HG03097 (cell line): ENCODE measurements around the gene TMEM121.

Experiments
- ATAC-seq: cut with Tn5 transposase; IDR thresholded peaks from one replicate; pipeline ENCODE4 v1.9.1; 2021; ENCODE audit not compliant: unreplicated experiment, low FRiP score

The TMEM121 gene

GRCh38 chr14:105486974-105487448 lies 39.4 kb upstream of the TMEM121 start:
- ATAC-seq = no peak

- no peak for ATAC-seq
Measured at GRCh38 chr14:105487449-105487985, 38.9 kb upstream of the TMEM121 start.

- ATAC-seq = no peak
Measured at GRCh38 chr14:105487986-105488777, 38.2 kb upstream of the TMEM121 start.

DNA sequence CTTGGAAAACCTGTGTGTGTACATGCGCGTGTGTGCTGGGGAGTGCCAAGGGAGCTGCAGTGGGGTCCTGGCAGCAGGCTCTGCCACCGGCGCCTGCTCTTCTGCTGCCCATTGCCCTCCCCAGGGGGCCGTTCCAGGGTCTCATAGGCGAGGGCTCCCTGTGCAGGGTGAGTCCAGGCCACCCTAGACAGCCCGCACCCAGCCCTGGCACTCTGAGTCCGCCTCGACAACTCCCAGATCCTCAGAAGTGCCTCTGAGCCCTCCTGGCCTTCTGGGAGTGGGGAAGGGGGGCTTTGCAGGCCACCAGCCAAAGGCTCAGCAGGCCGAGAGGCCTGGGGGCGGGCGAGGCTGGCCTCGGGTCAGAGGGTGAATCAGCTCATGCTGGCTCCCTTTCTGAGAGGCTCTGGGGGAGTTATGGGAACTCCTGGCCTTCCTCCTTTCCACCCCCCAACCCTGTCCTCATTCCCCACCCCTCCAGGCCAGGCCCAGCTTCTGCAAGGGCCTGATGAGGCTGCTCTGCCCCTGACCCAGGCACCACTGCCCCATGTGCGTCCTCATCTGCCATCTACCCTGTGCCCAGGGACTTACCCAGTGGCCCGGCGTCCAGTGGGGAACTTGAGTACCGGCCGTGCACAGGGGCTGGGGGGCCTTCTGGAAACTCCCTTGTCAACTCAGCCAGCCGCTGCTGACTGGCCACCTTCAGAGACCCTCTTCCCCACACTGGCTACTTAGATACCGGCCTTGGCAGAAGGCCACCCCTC lies 37.4 kb upstream of the TMEM121 start:
- ATAC-seq = no peak

- no peak for ATAC-seq
Measured at GRCh38 chr14:105489542-105490266, 36.7 kb upstream of the TMEM121 start.

- ATAC-seq = peak; percentile 2
Measured at GRCh38 chr14:105490267-105490571, 36.2 kb upstream of the TMEM121 start.

GRCh38 chr14:105490572-105491365 lies 35.6 kb upstream of the TMEM121 start, which contains the start of gene TEDC1:
TSS of gene TEDC1 (plus strand) at chr14:105491246. CDS start at chr14:105491376, 130 bp downstream.
- ATAC-seq = peak; percentile 69

- peak; percentile 2 for ATAC-seq
Measured at GRCh38 chr14:105491366-105491973, 34.9 kb upstream of the TMEM121 start.

DNA sequence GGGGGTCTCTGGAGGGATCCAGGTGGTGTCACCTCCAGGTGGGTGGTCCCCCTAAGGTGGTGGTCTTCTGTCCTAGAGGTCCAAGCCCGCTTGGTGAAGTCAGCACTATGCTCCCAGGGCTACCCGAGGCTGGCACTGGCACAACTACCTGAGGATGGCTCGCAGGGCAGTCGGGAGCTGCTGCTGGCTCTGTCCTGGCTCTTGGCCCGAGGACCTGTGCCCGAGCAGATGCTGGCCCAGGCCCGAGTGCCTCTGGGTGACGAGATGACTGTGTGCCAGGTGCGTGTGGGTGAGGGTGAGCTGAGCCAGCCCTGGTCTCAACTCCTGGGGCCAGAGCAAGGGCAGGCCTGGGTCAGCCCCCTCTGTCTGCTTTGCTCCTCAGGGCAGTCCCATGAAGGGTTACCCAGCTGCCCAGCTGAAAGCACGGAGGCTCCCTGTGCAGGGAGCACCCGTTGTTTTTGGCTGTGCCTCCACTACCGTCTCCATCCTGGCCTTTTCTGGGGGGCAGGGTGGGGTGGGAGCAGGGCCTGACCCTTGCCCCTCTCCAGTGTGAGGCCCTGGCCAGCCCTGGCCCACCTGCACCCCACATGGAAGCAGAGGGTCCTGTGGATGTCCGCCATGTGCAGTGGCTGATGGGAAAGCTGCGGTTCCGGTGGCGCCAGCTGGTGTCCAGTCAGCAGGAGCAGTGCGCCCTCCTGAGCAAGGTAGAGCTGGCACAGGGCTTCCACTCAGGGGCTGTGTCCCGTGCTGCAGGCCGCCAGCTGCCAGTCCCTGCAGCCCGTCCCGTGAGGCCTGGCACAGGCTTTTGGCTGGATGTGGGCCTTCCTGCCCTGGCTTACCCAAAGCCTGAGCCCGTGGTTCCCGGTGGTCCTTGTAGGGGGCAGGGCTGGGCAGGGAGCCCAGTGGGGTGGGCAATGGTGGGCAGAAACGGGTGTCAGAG lies 34.1 kb upstream of the TMEM121 start:
- ATAC-seq = no peak

DNA sequence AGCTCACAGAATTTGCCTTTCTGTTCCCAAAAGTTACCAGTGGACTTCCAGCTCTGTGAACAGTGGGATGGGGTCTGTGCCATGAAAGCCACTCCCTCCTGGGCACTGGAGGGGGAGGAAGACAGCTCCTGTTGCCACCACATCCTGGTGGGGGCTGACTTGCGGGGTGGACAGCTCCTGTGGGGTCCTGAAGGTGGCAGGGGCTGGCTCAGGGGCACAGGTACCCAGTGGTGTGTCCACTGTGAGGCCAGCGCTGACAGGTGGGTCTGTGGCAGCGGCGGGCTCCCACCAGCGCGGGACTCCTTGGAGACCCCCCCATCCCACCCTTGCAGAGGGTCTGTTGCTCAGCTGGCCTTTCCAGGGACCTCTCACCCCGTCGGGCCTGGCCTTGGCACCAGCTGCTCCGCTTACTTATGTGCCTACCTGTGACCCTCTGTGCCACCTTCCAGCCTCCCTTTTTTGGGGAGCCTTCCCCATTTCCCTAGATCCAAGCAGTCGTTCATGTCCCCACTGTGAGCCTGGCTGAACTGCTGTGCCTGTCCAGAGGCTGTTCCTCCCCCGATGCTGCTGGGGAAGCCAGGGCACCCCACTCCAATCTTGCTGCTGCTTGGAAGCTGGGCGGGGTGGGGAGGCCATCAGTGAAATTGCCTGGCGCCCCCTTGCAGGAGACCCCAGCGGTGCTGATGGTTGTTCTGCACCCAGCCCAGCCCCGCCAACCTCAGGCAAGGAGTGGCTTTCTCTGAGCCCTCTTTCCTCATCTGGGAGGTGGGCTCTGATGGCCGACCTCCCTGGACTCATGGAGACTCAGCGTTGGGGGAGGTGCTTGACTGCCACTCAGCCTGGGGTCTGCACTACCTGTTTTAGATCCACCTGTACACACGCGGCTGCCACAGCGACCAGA lies 33.2 kb upstream of the TMEM121 start:
- no peak for ATAC-seq

GRCh38 chr14:105493921-105494605 lies 32.3 kb upstream of the TMEM121 start:
- ATAC-seq = no peak

- no peak for ATAC-seq
Measured at GRCh38 chr14:105494606-105494929, 31.8 kb upstream of the TMEM121 start.

- no peak for ATAC-seq
Measured at GRCh38 chr14:105495101-105495989, 31.0 kb upstream of the TMEM121 start.

DNA sequence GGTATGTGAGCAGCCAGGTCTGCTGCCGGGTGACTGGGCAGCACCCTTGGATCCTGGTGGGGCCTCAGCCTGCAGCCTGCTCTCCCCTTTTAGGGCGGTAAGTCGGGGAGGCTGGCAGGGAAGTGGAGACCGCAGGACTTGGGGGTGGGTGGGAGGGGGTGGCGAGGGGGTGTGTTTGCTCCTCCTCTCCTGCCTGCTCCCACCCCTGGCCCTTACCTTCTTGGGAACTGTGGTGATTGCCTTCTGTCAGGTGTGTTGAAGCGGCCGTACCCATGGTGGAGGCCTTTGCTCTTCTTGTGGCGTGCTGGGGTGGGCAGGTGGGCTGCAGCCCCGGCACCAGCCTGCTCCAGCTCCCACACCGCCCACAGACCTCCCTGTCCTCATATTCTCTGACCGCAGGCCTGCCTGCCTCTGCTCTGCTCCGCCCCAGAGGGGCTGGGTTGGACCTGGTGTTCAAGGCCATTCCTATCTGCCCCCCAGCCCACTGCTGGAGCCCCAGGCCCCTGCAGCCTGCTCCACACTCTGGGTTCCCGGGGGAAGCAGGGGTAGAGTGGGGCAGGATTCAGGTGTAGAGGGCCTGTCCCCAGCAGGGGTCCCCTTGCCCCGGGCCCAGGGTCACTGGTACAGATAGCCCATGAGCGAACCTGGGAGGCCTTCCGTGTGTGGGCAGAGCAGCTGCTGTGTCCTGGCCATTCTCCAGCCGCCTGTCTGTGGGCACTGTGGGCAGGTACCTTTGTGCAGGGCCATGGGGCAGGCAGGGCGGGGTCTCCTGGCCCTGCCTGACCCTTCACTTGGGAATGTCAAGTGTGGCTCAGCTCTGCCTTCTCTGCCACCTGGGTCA lies 30.2 kb upstream of the TMEM121 start:
- ATAC-seq = no peak

DNA sequence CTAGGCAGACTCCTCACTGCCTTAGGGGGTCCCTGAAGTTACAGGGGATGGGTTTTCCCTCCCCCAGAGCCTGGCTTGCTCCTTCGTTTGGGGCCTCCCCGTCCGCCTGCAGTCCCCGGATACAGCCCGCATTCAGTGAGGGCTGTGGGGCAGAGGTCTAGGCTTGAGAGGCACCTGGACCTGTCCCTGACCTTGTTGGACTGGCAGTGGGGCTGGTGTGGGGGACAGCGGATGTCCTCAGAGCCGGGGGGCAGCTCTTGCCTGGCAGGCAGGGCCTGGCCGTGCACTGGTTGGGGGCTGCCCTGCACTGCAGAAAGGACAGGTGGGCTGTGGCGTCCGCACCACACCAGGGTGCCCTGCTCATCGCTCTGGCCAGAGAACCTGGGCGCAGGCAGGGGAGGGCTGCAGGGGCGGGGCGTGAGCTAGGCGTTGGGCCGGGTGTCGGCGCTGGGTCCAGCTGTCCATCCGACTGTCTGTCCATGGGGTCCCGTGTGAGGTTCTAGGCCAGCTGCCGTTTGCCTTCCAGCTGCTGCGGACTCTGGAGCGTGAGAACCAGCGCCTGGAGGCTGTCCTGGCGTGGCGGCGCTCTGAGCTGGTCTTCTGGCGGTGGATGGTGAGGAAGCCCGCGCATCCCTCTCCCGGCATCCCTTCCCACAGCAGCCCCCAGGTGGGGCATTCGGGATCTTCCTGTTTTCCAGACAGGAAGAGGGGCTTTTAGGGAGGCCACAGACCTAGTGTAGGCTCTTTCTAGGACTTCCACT lies 29.4 kb upstream of the TMEM121 start:
- ATAC-seq = no peak
